Hindlimb muscle (tissue), 1 donor: ENCODE measurements around the gene SOAT2. TPM values are rescaled to one million over a fixed set of nuclear protein-coding genes. Genes with fewer than 3 reads are reported as not detected.

ENCODE experiments used
- DNase-seq: peaks from one replicate; pipeline ENCODE4 v3.0.0-alpha.2; 2013
- polyA plus RNA-seq: library from polyadenylated mRNA; unstranded; fragments of 120-200 nt; gene quantifications from one replicate; pipeline ENCODE4 v1.2.1, GENCODE V29; 2013; ENCODE audit not compliant: insufficient read length

SOAT2 gene
- polyA plus RNA-seq, 1 donor: 0.10 TPM

GRCh38 chr12:53065470-53065869 is 37.8 kb upstream of the SOAT2 start:
- DNase-seq: no peak

GRCh38 chr12:53065975-53066931 is 37.0 kb upstream of the SOAT2 start:
- peak; percentile 86 for DNase-seq

GRCh38 chr12:53067074-53067992 is 36.0 kb upstream of the SOAT2 start:
- DNase-seq: no peak

- no peak for DNase-seq
These were observed 35.1 kb upstream of the SOAT2 start for GRCh38 chr12:53067993-53068770.

GRCh38 chr12:53068811-53069585 is 34.3 kb upstream of the SOAT2 start:
- DNase-seq: no peak

GRCh38 chr12:53069621-53070410 is 33.5 kb upstream of the SOAT2 start:
- DNase-seq: peak; percentile 79

GRCh38 chr12:53070877-53071492 is 32.3 kb upstream of the SOAT2 start:
- DNase-seq: no peak

GRCh38 chr12:53071591-53072551 is 31.4 kb upstream of the SOAT2 start:
- peak; percentile 94 for DNase-seq

GRCh38 chr12:53073881-53074280 is 29.4 kb upstream of the SOAT2 start:
- DNase-seq: peak; percentile 62

- peak; percentile 32 for DNase-seq
These were observed 28.8 kb upstream of the SOAT2 start for GRCh38 chr12:53074283-53074998.

- DNase-seq: no peak
These were observed 28.3 kb upstream of the SOAT2 start for GRCh38 chr12:53074999-53075370.

- DNase-seq: no peak
These were observed 26.8 kb upstream of the SOAT2 start for GRCh38 chr12:53076461-53076860.

GRCh38 chr12:53077030-53077429 is 26.3 kb upstream of the SOAT2 start:
- DNase-seq: no peak

GRCh38 chr12:53078425-53079225 is 24.7 kb upstream of the SOAT2 start:
- DNase-seq: no peak

GRCh38 chr12:53079226-53080117 is 23.8 kb upstream of the SOAT2 start, which contains the start of gene SPRYD3:
TSS of gene SPRYD3 (minus strand) at chr12:53079390. CDS start at chr12:53079333, 57 bp downstream.
- peak; percentile 96 for DNase-seq

- DNase-seq: no peak
These were observed 20.6 kb upstream of the SOAT2 start for GRCh38 chr12:53082637-53083175.
